ENCODE data around the gene USP53.
"Not testable (repeated sequence)": the region's sequence is repeated elsewhere in the genome, so short reads cannot be mapped to it uniquely, and the experiment has no call there.

The USP53 gene

GRCh38 chr4:119313237-119313636 is 100.7 kb downstream of the USP53 start:
- no peak for TF ChIP-seq SUZ12 (IDR thresholded peaks at IDR 0.05; ENCODE audit: extremely low read depth, insufficient read depth, insufficient read length)
- no peak for TF ChIP-seq YY1 (IDR thresholded peaks at IDR 0.05; ENCODE audit: insufficient read depth, insufficient read length)
- TF ChIP-seq ZNF274 (IDR thresholded peaks at IDR 0.05; ENCODE audit: low read depth, low read length) = no peak
- H3K4me3 ChIP-seq (ENCODE audit: insufficient read length, low read depth) = no peak overlapping the region
- no peaks in the 10 kb centered on the region for H3K4me1 ChIP-seq (ENCODE audit: insufficient read depth, insufficient read length)
- DNase-seq (ENCODE audit: low read depth, low spot score) = no peak
- no peaks in the 10 kb centered on the region for H3K36me3 ChIP-seq (ENCODE audit: insufficient read depth, insufficient read length, low read length)
- H3K27me3 ChIP-seq (ENCODE audit: insufficient read depth, insufficient read length) = no peaks in the 10 kb centered on the region
- no peaks in the 10 kb centered on the region for H3K9me3 ChIP-seq (ENCODE audit: insufficient read depth, low read length)
- H3K9ac ChIP-seq (ENCODE audit: insufficient read length, low read depth) = no peak overlapping the region

DNA sequence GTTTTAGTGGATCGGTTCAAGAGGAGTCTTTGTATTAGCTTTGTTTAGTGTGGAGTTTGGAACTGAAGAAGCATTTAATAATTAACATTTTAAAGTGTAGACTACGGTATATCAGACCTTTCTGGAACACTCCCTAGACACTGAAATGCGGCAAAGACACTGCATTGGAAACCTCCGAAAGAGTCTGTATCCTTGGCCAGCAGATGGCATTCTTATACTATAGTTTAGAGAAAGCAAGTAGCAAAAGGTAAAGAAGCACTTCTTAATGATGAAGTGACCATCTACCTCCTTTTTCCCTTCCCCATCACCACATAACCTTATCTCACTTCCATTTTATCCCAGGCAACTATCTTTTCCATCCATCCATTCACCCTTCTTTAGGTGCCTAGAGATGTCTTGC is 101.8 kb downstream of the USP53 start:
- no peak overlapping the region for H3K9ac ChIP-seq (ENCODE audit: insufficient read length, low read depth)
- H3K9me3 ChIP-seq (ENCODE audit: insufficient read depth, low read length) = no peaks in the 10 kb centered on the region
- H3K36me3 ChIP-seq (ENCODE audit: insufficient read depth, insufficient read length, low read length) = no peaks in the 10 kb centered on the region
- no peaks in the 10 kb centered on the region for H3K4me1 ChIP-seq (ENCODE audit: insufficient read depth, insufficient read length)
- no peak for TF ChIP-seq ZNF274 (IDR thresholded peaks at IDR 0.05; ENCODE audit: low read depth, low read length)
- no peak for TF ChIP-seq YY1 (IDR thresholded peaks at IDR 0.05; ENCODE audit: insufficient read depth, insufficient read length)
- TF ChIP-seq SUZ12 (IDR thresholded peaks at IDR 0.05; ENCODE audit: extremely low read depth, insufficient read depth, insufficient read length) = no peak
- peak; percentile 11 for DNase-seq (ENCODE audit: low read depth, low spot score)
- H3K4me3 ChIP-seq (ENCODE audit: insufficient read length, low read depth) = no peak overlapping the region
- H3K27me3 ChIP-seq (ENCODE audit: insufficient read depth, insufficient read length) = no peaks in the 10 kb centered on the region

- DNase-seq (ENCODE audit: low read depth, low spot score) = no peak
- H3K36me3 ChIP-seq (ENCODE audit: insufficient read depth, insufficient read length, low read length) = no peaks in the 10 kb centered on the region
- no peaks in the 10 kb centered on the region for H3K27me3 ChIP-seq (ENCODE audit: insufficient read depth, insufficient read length)
- no peak overlapping the region for H3K9ac ChIP-seq (ENCODE audit: insufficient read length, low read depth)
- no peaks in the 10 kb centered on the region for H3K4me1 ChIP-seq (ENCODE audit: insufficient read depth, insufficient read length)
- TF ChIP-seq ZNF274 (IDR thresholded peaks at IDR 0.05; ENCODE audit: low read depth, low read length) (no peak), YY1 (IDR thresholded peaks at IDR 0.05; ENCODE audit: insufficient read depth, insufficient read length) (no peak), SUZ12 (IDR thresholded peaks at IDR 0.05; ENCODE audit: extremely low read depth, insufficient read depth, insufficient read length) (no peak)
- H3K9me3 ChIP-seq (ENCODE audit: insufficient read depth, low read length) = no peaks in the 10 kb centered on the region
- H3K4me3 ChIP-seq (ENCODE audit: insufficient read length, low read depth) = no peak overlapping the region
Measured at GRCh38 chr4:119315036-119315435, 102.5 kb downstream of the USP53 start.

- no peaks in the 10 kb centered on the region for H3K4me1 ChIP-seq (ENCODE audit: insufficient read depth, insufficient read length)
- H3K27me3 ChIP-seq (ENCODE audit: insufficient read depth, insufficient read length) = no peaks in the 10 kb centered on the region
- TF ChIP-seq ZNF274 (IDR thresholded peaks at IDR 0.05; ENCODE audit: low read depth, low read length) (no peak), YY1 (IDR thresholded peaks at IDR 0.05; ENCODE audit: insufficient read depth, insufficient read length) (no peak), SUZ12 (IDR thresholded peaks at IDR 0.05; ENCODE audit: extremely low read depth, insufficient read depth, insufficient read length) (no peak)
- DNase-seq (ENCODE audit: low read depth, low spot score) = no peak
- no peaks in the 10 kb centered on the region for H3K9me3 ChIP-seq (ENCODE audit: insufficient read depth, low read length)
- H3K36me3 ChIP-seq (ENCODE audit: insufficient read depth, insufficient read length, low read length) = no peaks in the 10 kb centered on the region
- H3K4me3 ChIP-seq (ENCODE audit: insufficient read length, low read depth) = no peak overlapping the region
- H3K9ac ChIP-seq (ENCODE audit: insufficient read length, low read depth) = no peak overlapping the region
Measured at GRCh38 chr4:119317990-119318389, 105.5 kb downstream of the USP53 start.

GRCh38 chr4:119321921-119322687 is 109.6 kb downstream of the USP53 start, which contains the start of gene FABP2:
Gene FABP2 (minus strand): TSS chr4:119322138. CDS start chr4:119322102, 36 bp downstream.
- Histone ChIP-seq H3K4me3 (ENCODE audit: insufficient read length, low read depth) (no peak within 1 kb of the TSS), H3K9me3 (ENCODE audit: insufficient read depth, low read length) (no peaks in the 10 kb centered on the region), H3K27me3 (ENCODE audit: insufficient read depth, insufficient read length) (no peaks in the 10 kb centered on the region), H3K9ac (ENCODE audit: insufficient read length, low read depth) (no peak within 1 kb of the TSS), H3K36me3 (ENCODE audit: insufficient read depth, insufficient read length, low read length) (no peaks in the 10 kb centered on the region), H3K4me1 (ENCODE audit: insufficient read depth, insufficient read length) (no peaks in the 10 kb centered on the region)
- DNase-seq (ENCODE audit: low read depth, low spot score) = no peak
- TF ChIP-seq SUZ12 (IDR thresholded peaks at IDR 0.05; ENCODE audit: extremely low read depth, insufficient read depth, insufficient read length) (no peak), ZNF274 (IDR thresholded peaks at IDR 0.05; ENCODE audit: low read depth, low read length) (no peak)

DNA sequence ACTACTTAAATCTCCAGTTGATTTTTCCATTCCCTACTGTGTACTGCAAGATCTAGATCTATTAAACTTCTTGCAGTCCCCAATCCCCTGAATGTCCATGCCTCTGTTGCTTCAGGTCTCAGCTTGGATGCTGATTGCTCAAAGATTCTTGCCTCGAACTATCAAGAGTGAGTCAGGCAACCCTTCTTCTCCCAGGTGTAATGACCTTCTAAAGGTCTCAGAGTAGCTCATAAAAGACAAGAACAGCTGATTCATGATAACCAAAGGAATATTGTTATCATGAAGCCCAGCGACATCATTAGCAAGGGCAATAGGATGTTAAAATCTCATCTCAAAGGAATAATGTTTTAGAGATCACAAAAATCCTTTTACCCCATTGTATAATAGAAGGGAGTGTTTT is 116.2 kb downstream of the USP53 start:
- no peaks in the 10 kb centered on the region for H3K27me3 ChIP-seq (ENCODE audit: insufficient read depth, insufficient read length)
- H3K9ac ChIP-seq (ENCODE audit: insufficient read length, low read depth) = no peak overlapping the region
- no peak for DNase-seq (ENCODE audit: low read depth, low spot score)
- no peaks in the 10 kb centered on the region for H3K4me1 ChIP-seq (ENCODE audit: insufficient read depth, insufficient read length)
- no peaks in the 10 kb centered on the region for H3K9me3 ChIP-seq (ENCODE audit: insufficient read depth, low read length)
- no peaks in the 10 kb centered on the region for H3K36me3 ChIP-seq (ENCODE audit: insufficient read depth, insufficient read length, low read length)
- no peak overlapping the region for H3K4me3 ChIP-seq (ENCODE audit: insufficient read length, low read depth)
- TF ChIP-seq YY1 (IDR thresholded peaks at IDR 0.05; ENCODE audit: insufficient read depth, insufficient read length) = no peak
- no peak for TF ChIP-seq SUZ12 (IDR thresholded peaks at IDR 0.05; ENCODE audit: extremely low read depth, insufficient read depth, insufficient read length)
- no peak for TF ChIP-seq ZNF274 (IDR thresholded peaks at IDR 0.05; ENCODE audit: low read depth, low read length)

- Histone ChIP-seq H3K9me3 (ENCODE audit: insufficient read depth, low read length) (no peaks in the 10 kb centered on the region), H3K36me3 (ENCODE audit: insufficient read depth, insufficient read length, low read length) (no peaks in the 10 kb centered on the region), H3K4me1 (ENCODE audit: insufficient read depth, insufficient read length) (no peaks in the 10 kb centered on the region), H3K4me3 (ENCODE audit: insufficient read length, low read depth) (no peak overlapping the region), H3K9ac (ENCODE audit: insufficient read length, low read depth) (no peak overlapping the region), H3K27me3 (ENCODE audit: insufficient read depth, insufficient read length) (no peaks in the 10 kb centered on the region)
- TF ChIP-seq SUZ12 (IDR thresholded peaks at IDR 0.05; ENCODE audit: extremely low read depth, insufficient read depth, insufficient read length) = no peak
- no peak for TF ChIP-seq ZNF274 (IDR thresholded peaks at IDR 0.05; ENCODE audit: low read depth, low read length)
- no peak for TF ChIP-seq YY1 (IDR thresholded peaks at IDR 0.05; ENCODE audit: insufficient read depth, insufficient read length)
- no peak for DNase-seq (ENCODE audit: low read depth, low spot score)
Measured at GRCh38 chr4:119329835-119330620, 117.5 kb downstream of the USP53 start.

GRCh38 chr4:119336332-119336979 is 123.9 kb downstream of the USP53 start:
- H3K36me3 ChIP-seq (ENCODE audit: insufficient read depth, insufficient read length, low read length); H3K9me3 ChIP-seq (ENCODE audit: insufficient read depth, low read length); H3K27me3 ChIP-seq (ENCODE audit: insufficient read depth, insufficient read length); H3K4me3 ChIP-seq (ENCODE audit: insufficient read length, low read depth); H3K9ac ChIP-seq (ENCODE audit: insufficient read length, low read depth); DNase-seq (ENCODE audit: low read depth, low spot score); H3K4me1 ChIP-seq (ENCODE audit: insufficient read depth, insufficient read length): not testable (repeated sequence)
